OCI-M2 (cell line): ENCODE data around the gene STK4.

Experiments
- DNase-seq: peaks from one replicate; lab custom pipeline; 2025; ENCODE audit not compliant: unreplicated experiment; lab: John Stamatoyannopoulos, UW

STK4 gene

GRCh38 chr20:45080867-45081624, 114.7 kb downstream of the STK4 start:
- DNase-seq = no peak

- DNase-seq = no peak
Observed at GRCh38 chr20:45082468-45082867, 116.2 kb downstream of the STK4 start.

- no peak for DNase-seq
Observed at GRCh38 chr20:45083127-45083526, 116.8 kb downstream of the STK4 start.

GRCh38 chr20:45085289-45085688, 119.0 kb downstream of the STK4 start:
- no peak for DNase-seq

GRCh38 chr20:45085867-45086266, 119.6 kb downstream of the STK4 start:
- DNase-seq = no peak

GRCh38 chr20:45087097-45087790, 120.9 kb downstream of the STK4 start:
- DNase-seq = no peak

GRCh38 chr20:45087814-45088213, 121.5 kb downstream of the STK4 start:
- no peak for DNase-seq

- no peak for DNase-seq
Observed at GRCh38 chr20:45088247-45088646, 121.9 kb downstream of the STK4 start.

- no peak for DNase-seq
Observed at GRCh38 chr20:45090481-45090880, 124.2 kb downstream of the STK4 start.

- no peak for DNase-seq
Observed at GRCh38 chr20:45091366-45091765, 125.1 kb downstream of the STK4 start.

GRCh38 chr20:45092898-45093297, 126.6 kb downstream of the STK4 start:
- no peak for DNase-seq

- DNase-seq = no peak
Observed at GRCh38 chr20:45094201-45094600, 127.9 kb downstream of the STK4 start.

GRCh38 chr20:45094864-45095574, 128.7 kb downstream of the STK4 start:
- no peak for DNase-seq

GRCh38 chr20:45095805-45096238, 129.5 kb downstream of the STK4 start:
- DNase-seq = peak; percentile 26

GRCh38 chr20:45096781-45097180, 130.5 kb downstream of the STK4 start:
- no peak for DNase-seq

- DNase-seq = no peak
Observed at GRCh38 chr20:45097485-45098102, 131.3 kb downstream of the STK4 start.

- no peak for DNase-seq
Observed at GRCh38 chr20:45098103-45098773, 131.9 kb downstream of the STK4 start.

GRCh38 chr20:45100563-45101245, 134.4 kb downstream of the STK4 start, which contains the start of gene KCNS1:
KCNS1 (minus strand) TSS chr20:45101127; CDS start chr20:45099236, 1,891 bp downstream.
- DNase-seq = no peak

- no peak for DNase-seq
Observed at GRCh38 chr20:45101333-45101850, 135.1 kb downstream of the STK4 start.

GRCh38 chr20:45103072-45103471, 136.8 kb downstream of the STK4 start:
- DNase-seq = no peak
